ENCODE measurements around the gene IQSEC1.

GRCh38 chr3:12904951-12905315 is 168.3 kb downstream of the IQSEC1 start:
- TF ChIP-seq CTCF (IDR thresholded peaks at IDR 0.05) = no peak
- no peak for TF ChIP-seq POLR2A (IDR thresholded peaks at IDR 0.05)

Measured in Peyer's patch (tissue), 4 donors.